Panc1 (cell line): ENCODE data around the gene CCDC83. TPM values are rescaled to one million over a fixed set of nuclear protein-coding genes. Genes with fewer than 3 reads are reported as not detected.
A peak's percentile ranks its signal among the peaks of the same experiment; 100 is the strongest.

Experiments used
- ATAC-seq: fragments of 200-7000 bp; cut with Tn5 transposase; 2 replicates; pipeline ENCODE4 v1.9.1; 2020; ENCODE audit warnings: mild to moderate bottlenecking, moderate library complexity
- BruUV-seq: library from RNA; stranded (reverse); fragments of 400-500 nt; replicated peaks from 2 replicates; lab custom pipeline; 2021; lab: Mats Ljungman, UMichigan
- CTCF ChIA-PET: fragments of 300-600 bp; sonication (Branson Sonifier 250); formaldehyde crosslinking; loops from one replicate; lab custom pipeline; 2022; ENCODE audit warnings: antibody characterized with exemption; lab: Charles Lee
- POLR2A ChIA-PET: fragments of 300-600 bp; sonication (Branson Sonifier 250); formaldehyde crosslinking; loops from one replicate; lab custom pipeline; 2022; ENCODE audit warnings: antibody characterized with exemption; lab: Charles Lee
- DNase-seq: peaks from one replicate; pipeline ENCODE4 v3.0.0-alpha.2; 2010; ENCODE audit warnings: low read depth, low spot score
- H3K27ac ChIP-seq: 2 replicates; pipeline ENCODE4 v1.5.1; 2011; ENCODE audit warnings: mild to moderate bottlenecking, low read length, inconsistent platforms
- H3K27me3 ChIP-seq: fragments of 200-500 bp; sonication (Bioruptor generic); 2 replicates; pipeline ENCODE4 v1.6.0; 2014; ENCODE audit warnings: low read length, inconsistent platforms; ENCODE audit not compliant: control insufficient read depth, insufficient read depth
- H3K36me3 ChIP-seq: fragments of 200-500 bp; sonication (Bioruptor generic); 2 replicates; pipeline ENCODE4 v1.5.1; 2014; ENCODE audit warnings: inconsistent platforms, mild to moderate bottlenecking, low read length, moderate library complexity; ENCODE audit not compliant: control insufficient read depth, insufficient read depth
- H3K4me1 ChIP-seq: 2 replicates; pipeline ENCODE4 v1.5.1; 2011; ENCODE audit warnings: inconsistent platforms, mild to moderate bottlenecking, low read length, moderate library complexity; ENCODE audit not compliant: control insufficient read depth, insufficient read depth
- H3K4me3 ChIP-seq, 2 experiments: 2 replicates each; pipeline ENCODE4 v1.5.1; 2011 to 2012; ENCODE audit warnings: low read depth in 2 of 2, low read length in 2 of 2, mild to moderate bottlenecking in 2 of 2, inconsistent platforms in 1 of 2, moderate library complexity in 1 of 2
- H3K9me3 ChIP-seq: fragments of 200-500 bp; sonication (Bioruptor generic); 2 replicates; pipeline ENCODE4 v1.5.1; 2014; ENCODE audit warnings: low read depth, mild to moderate bottlenecking, inconsistent platforms, low read length, moderate library complexity; ENCODE audit not compliant: control insufficient read depth, insufficient read depth
- POLR2AphosphoS5 ChIP-seq: IDR thresholded peaks from 2 replicates; pipeline ENCODE4 v1.6.1; 2012; ENCODE audit warnings: mild to moderate bottlenecking, low read depth, low read length, moderate library complexity
- SIN3A ChIP-seq: IDR thresholded peaks from 2 replicates; pipeline ENCODE4 v1.6.1; 2012; ENCODE audit warnings: low read depth, mild to moderate bottlenecking, low read length, moderate library complexity, borderline replicate concordance; ENCODE audit not compliant: insufficient read depth
- TCF7L2 ChIP-seq: IDR thresholded peaks from 2 replicates; pipeline ENCODE4 v1.6.1; 2011; ENCODE audit warnings: mild to moderate bottlenecking, low read depth, low read length, inconsistent platforms
- in situ Hi-C: cut with HindIII; loops from 2 replicates; pipeline ENCODE4 v1.10.0; 2016; ENCODE audit warnings: low sequenced_read_pairs, low pct_unique_long_range_greater_than_20kb
- intact Hi-C: fragments of 100-400 bp; cut with micrococcal nuclease; formaldehyde crosslinking; loops from one replicate; pipeline ENCODE4 v1.10.0; 2022; ENCODE audit not compliant: unreplicated experiment
- total RNA-seq: library from RNA; stranded (reverse); gene quantifications from one replicate; pipeline ENCODE4 v1.2.1, GENCODE V29; 2021; ENCODE audit not compliant: unreplicated experiment
- TF ChIP-seq, protein P1 (sequence below), 2 experiments: IDR thresholded peaks; 2 replicates each; pipeline ENCODE4 v1.6.1; 2011 to 2012; ENCODE audit warnings: low read depth in 2 of 2, control low read depth in 1 of 2, low read length in 1 of 2, mild to moderate bottlenecking in 1 of 2, moderate library complexity in 1 of 2; ENCODE audit not compliant: insufficient read depth in 1 of 2
- TF ChIP-seq, protein P2 (sequence below): fragments of 450-650 bp; IDR thresholded peaks from 2 replicates; pipeline ENCODE4 v1.5.1; 2017; ENCODE audit warnings: mild to moderate bottlenecking

Gene CCDC83
- total RNA-seq, 1 experiment from 2014 or later: not detected

DNA sequence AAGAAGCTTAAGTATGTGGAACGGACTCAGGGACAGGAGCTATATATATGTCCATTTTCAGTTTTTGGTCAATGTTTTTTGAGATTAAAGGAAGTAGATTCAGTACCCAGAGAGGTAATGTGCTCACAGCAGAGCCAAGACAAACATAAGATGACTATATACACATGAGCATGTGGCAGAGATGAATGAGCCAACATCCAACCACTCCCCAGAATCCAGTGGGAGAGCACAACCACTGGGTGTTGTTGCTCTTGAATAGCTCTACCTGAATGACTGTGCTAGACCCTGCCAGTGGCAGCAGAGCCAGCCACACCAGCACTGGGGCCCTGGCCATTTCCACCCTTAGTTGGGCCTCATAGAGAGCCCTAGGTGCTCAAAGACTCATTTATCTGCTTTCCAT lies 33.5 kb upstream of the CCDC83 start:
- in situ Hi-C loops: no loop called here
- ATAC-seq: peak; percentile 39; the same call in 1 of the 2 replicates
- no peaks in the 10 kb centered on the region for H3K9me3 ChIP-seq
- TF ChIP-seq, protein P1, sequence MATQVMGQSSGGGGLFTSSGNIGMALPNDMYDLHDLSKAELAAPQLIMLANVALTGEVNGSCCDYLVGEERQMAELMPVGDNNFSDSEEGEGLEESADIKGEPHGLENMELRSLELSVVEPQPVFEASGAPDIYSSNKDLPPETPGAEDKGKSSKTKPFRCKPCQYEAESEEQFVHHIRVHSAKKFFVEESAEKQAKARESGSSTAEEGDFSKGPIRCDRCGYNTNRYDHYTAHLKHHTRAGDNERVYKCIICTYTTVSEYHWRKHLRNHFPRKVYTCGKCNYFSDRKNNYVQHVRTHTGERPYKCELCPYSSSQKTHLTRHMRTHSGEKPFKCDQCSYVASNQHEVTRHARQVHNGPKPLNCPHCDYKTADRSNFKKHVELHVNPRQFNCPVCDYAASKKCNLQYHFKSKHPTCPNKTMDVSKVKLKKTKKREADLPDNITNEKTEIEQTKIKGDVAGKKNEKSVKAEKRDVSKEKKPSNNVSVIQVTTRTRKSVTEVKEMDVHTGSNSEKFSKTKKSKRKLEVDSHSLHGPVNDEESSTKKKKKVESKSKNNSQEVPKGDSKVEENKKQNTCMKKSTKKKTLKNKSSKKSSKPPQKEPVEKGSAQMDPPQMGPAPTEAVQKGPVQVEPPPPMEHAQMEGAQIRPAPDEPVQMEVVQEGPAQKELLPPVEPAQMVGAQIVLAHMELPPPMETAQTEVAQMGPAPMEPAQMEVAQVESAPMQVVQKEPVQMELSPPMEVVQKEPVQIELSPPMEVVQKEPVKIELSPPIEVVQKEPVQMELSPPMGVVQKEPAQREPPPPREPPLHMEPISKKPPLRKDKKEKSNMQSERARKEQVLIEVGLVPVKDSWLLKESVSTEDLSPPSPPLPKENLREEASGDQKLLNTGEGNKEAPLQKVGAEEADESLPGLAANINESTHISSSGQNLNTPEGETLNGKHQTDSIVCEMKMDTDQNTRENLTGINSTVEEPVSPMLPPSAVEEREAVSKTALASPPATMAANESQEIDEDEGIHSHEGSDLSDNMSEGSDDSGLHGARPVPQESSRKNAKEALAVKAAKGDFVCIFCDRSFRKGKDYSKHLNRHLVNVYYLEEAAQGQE (IDR thresholded peaks at IDR 0.05; ENCODE audit: insufficient read depth in 1 of 2, low read depth in 2 of 2, low read length in 1 of 2): no peak
- TF ChIP-seq, protein P2, sequence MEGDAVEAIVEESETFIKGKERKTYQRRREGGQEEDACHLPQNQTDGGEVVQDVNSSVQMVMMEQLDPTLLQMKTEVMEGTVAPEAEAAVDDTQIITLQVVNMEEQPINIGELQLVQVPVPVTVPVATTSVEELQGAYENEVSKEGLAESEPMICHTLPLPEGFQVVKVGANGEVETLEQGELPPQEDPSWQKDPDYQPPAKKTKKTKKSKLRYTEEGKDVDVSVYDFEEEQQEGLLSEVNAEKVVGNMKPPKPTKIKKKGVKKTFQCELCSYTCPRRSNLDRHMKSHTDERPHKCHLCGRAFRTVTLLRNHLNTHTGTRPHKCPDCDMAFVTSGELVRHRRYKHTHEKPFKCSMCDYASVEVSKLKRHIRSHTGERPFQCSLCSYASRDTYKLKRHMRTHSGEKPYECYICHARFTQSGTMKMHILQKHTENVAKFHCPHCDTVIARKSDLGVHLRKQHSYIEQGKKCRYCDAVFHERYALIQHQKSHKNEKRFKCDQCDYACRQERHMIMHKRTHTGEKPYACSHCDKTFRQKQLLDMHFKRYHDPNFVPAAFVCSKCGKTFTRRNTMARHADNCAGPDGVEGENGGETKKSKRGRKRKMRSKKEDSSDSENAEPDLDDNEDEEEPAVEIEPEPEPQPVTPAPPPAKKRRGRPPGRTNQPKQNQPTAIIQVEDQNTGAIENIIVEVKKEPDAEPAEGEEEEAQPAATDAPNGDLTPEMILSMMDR: no peak
- TF ChIP-seq SIN3A: no peak
- no peak for TF ChIP-seq TCF7L2
- TF ChIP-seq POLR2AphosphoS5: no peak
- H3K4me1 ChIP-seq: peaks cover 23% of the 10 kb centered on the region
- no peak for DNase-seq
- intact Hi-C loops: loop anchor here (5.0 to 10.0 kb wide), 2 partner anchors 119 to 227 kb away; no protein-coding TSS in a partner anchor
- ChIA-PET POLR2A (no interaction called here), CTCF (no interaction called here)
- no TSS peak for BruUV-seq
- no peak overlapping the region for H3K4me3 ChIP-seq
- H3K27me3 ChIP-seq: no peaks in the 10 kb centered on the region
- H3K36me3 ChIP-seq: no peaks in the 10 kb centered on the region
- H3K27ac ChIP-seq: peak overlapping the region; percentile 58

DNA sequence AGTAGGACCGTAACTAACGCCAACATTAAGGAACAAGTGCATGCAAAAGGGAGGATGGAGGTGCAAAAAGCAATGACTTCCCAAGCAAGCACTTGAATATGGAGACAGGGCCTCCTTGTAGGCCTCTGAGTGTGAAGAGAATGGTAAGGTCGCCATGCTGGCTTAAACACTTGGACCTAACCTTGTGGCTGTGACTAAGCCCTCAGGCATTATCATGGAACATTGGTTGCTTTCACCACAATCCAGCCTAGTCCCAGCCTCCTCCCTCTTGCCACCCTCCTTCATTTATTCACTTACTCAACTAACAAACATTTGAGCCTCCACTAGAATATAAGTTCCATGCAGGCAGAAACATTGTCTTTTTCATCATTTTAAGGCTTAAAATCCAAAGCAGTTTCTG lies 32.4 kb upstream of the CCDC83 start:
- BruUV-seq: no TSS peak
- Histone ChIP-seq H3K9me3 (no peaks in the 10 kb centered on the region), H3K27ac (peak overlapping the region; percentile 58), H3K27me3 (no peaks in the 10 kb centered on the region), H3K4me3 (no peak overlapping the region), H3K36me3 (no peaks in the 10 kb centered on the region), H3K4me1 (peaks cover 35% of the 10 kb centered on the region)
- intact Hi-C loops (loop anchor here (5.0 to 10.0 kb wide), 2 partner anchors 121 to 228 kb away; no protein-coding TSS in a partner anchor), in situ Hi-C loops (no loop called here)
- ChIA-PET CTCF (no interaction called here), POLR2A (no interaction called here)
- TF ChIP-seq POLR2AphosphoS5: no peak
- TF ChIP-seq SIN3A: no peak
- TF ChIP-seq TCF7L2: no peak
- TF ChIP-seq, protein P2: no peak
- TF ChIP-seq, protein P1 (IDR thresholded peaks at IDR 0.05; ENCODE audit: insufficient read depth in 1 of 2, low read depth in 2 of 2, low read length in 1 of 2): no peak
- ATAC-seq (no peak), DNase-seq (no peak)
